ENCODE measurements around the gene CCDC85C.

The CCDC85C gene

DNA sequence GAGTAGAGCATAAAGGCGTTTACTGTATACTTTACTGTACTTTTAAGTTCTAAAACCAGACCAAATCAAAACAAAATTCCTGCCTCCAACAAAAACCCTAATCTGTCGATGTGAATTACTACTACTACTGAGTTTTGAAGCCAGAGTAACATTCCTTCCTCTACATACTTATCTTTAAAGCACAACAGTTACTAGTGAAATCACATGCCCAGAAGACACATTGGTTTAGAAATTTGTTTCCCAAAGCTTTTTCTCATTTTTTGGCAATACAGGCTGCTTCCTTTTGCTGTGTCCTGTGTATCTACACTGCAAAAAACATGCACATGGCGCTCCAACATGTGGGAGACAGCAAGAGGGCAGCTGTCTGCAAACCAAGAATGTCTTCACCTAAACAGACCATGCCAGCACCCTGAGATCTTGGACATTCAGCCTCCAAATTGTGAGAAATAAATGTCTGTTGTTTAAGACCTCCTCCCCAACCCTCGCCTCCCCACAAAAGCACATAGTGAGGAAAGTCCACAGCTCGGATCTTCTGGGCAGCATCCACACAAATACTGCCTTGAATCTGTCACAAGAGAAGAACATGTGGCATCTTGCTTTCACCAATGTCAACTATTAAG is 144.4 kb downstream of the CCDC85C start:
- no peak for DNase-seq (ENCODE audit: insufficient read length, low spot score)
- TF ChIP-seq POLR2AphosphoS5 (IDR thresholded peaks at IDR 0.05; ENCODE audit: low read depth, low read length) (no peak), TAF1 (IDR thresholded peaks at IDR 0.05; ENCODE audit: low read depth, low read length) (no peak), PAX5 (IDR thresholded peaks at IDR 0.05; ENCODE audit: insufficient read depth, low read length, severe bottlenecking) (no peak), POU2F2 (IDR thresholded peaks at IDR 0.05; ENCODE audit: low read depth, low read length) (no peak), SPI1 (IDR thresholded peaks at IDR 0.05; ENCODE audit: low read depth, low read length) (no peak), POLR2A (IDR thresholded peaks at IDR 0.05; ENCODE audit: low read depth, low read length) (no peak)
- no peak for FAIRE-seq

DNA sequence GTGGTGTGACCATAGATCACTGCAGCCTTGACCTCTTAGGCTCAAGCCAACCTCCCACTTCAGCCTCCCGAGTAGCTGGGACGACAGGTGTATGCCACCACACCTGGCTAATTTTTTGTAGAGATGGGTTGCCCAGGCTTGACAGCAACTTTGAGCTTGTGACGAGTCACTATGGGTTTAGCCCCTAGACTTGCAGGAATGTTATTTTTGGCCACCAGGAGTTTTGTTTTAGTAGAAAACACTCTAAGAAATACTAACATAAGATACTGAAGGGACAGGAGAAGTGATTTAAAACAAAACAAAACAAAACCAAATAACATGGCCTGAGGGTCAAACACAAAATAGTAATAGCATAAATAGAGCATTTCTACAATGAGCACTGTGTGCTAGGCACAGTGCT is 149.8 kb downstream of the CCDC85C start:
- DNase-seq (ENCODE audit: insufficient read length, low spot score), result no peak
- no peak for FAIRE-seq
- no peak for TF ChIP-seq POLR2A (IDR thresholded peaks at IDR 0.05; ENCODE audit: low read depth, low read length)
- TF ChIP-seq PAX5 (IDR thresholded peaks at IDR 0.05; ENCODE audit: insufficient read depth, low read length, severe bottlenecking), result no peak
- no peak for TF ChIP-seq POU2F2 (IDR thresholded peaks at IDR 0.05; ENCODE audit: low read depth, low read length)
- no peak for TF ChIP-seq SPI1 (IDR thresholded peaks at IDR 0.05; ENCODE audit: low read depth, low read length)
- no peak for TF ChIP-seq TAF1 (IDR thresholded peaks at IDR 0.05; ENCODE audit: low read depth, low read length)

DNA sequence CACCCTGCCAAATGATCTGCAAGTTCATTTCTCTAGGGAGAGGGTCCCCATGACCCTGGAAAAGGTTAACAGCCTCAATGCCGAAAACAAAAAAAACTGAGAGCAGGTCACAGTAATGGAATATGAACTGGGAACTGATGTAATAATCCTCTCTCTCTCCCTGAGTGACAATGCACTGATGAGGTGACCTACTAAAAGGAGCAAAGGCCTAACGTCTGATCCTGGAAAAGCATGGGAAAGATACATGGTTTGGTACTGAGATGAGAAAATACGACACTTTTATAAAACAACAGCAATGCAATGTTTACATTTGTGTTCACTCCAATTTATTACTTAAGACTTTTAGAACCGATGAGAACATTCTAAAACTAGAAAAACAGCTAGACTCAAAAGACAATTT is 151.0 kb downstream of the CCDC85C start:
- FAIRE-seq (no peak), DNase-seq (ENCODE audit: insufficient read length, low spot score) (no peak)
- TF ChIP-seq POU2F2 (IDR thresholded peaks at IDR 0.05; ENCODE audit: low read depth, low read length) (no peak), PAX5 (IDR thresholded peaks at IDR 0.05; ENCODE audit: insufficient read depth, low read length, severe bottlenecking) (no peak), POLR2AphosphoS5 (IDR thresholded peaks at IDR 0.05; ENCODE audit: low read depth, low read length) (no peak), SPI1 (IDR thresholded peaks at IDR 0.05; ENCODE audit: low read depth, low read length) (no peak), TAF1 (IDR thresholded peaks at IDR 0.05; ENCODE audit: low read depth, low read length) (no peak), POLR2A (IDR thresholded peaks at IDR 0.05; ENCODE audit: low read depth, low read length) (no peak)

DNA sequence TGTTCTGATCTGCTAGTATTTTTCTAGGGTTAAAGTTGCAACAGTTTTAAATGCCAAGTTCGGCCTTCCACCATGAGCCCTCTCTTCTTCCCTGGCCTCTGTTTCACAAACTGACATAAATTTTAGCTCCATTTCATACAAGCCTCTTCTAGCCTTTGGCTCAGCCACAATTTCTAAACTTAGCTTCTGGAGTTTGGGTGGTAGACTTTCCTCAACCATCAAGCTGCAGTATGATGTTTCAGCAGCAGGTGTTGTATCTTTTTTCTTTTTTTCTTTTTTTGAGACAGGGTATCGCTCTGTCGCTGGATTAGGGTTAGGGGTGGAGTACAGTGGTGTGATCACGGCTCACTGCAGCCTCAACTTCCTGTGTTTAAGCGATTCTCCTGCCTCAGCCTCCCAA is 152.8 kb downstream of the CCDC85C start:
- TF ChIP-seq POLR2A (IDR thresholded peaks at IDR 0.05; ENCODE audit: low read depth, low read length) (no peak), POU2F2 (IDR thresholded peaks at IDR 0.05; ENCODE audit: low read depth, low read length) (no peak), TAF1 (IDR thresholded peaks at IDR 0.05; ENCODE audit: low read depth, low read length) (no peak), POLR2AphosphoS5 (IDR thresholded peaks at IDR 0.05; ENCODE audit: low read depth, low read length) (no peak), SPI1 (IDR thresholded peaks at IDR 0.05; ENCODE audit: low read depth, low read length) (no peak), PAX5 (IDR thresholded peaks at IDR 0.05; ENCODE audit: insufficient read depth, low read length, severe bottlenecking) (no peak)
- no peak for FAIRE-seq
- no peak for DNase-seq (ENCODE audit: insufficient read length, low spot score)

GRCh38 chr14:99450266-99450665 is 153.7 kb downstream of the CCDC85C start:
- no peak for DNase-seq (ENCODE audit: insufficient read length, low spot score)
- FAIRE-seq, result no peak
- TF ChIP-seq SPI1 (IDR thresholded peaks at IDR 0.05; ENCODE audit: low read depth, low read length), result no peak
- no peak for TF ChIP-seq POLR2AphosphoS5 (IDR thresholded peaks at IDR 0.05; ENCODE audit: low read depth, low read length)
- TF ChIP-seq PAX5 (IDR thresholded peaks at IDR 0.05; ENCODE audit: insufficient read depth, low read length, severe bottlenecking), result no peak
- TF ChIP-seq POU2F2 (IDR thresholded peaks at IDR 0.05; ENCODE audit: low read depth, low read length), result no peak
- no peak for TF ChIP-seq TAF1 (IDR thresholded peaks at IDR 0.05; ENCODE audit: low read depth, low read length)
- TF ChIP-seq POLR2A (IDR thresholded peaks at IDR 0.05; ENCODE audit: low read depth, low read length), result no peak

Measured in GM12891 (cell line).